OCI-LY7 (cell line): ENCODE results near the gene ZNF189. TPM values are rescaled to one million over a fixed set of nuclear protein-coding genes. Genes with fewer than 3 reads are reported as not detected.

Source experiments
- BruUV-seq: library from RNA; stranded (reverse); fragments of 400-500 nt; replicated peaks from 2 replicates; lab custom pipeline; 2021; lab: Mats Ljungman, UMichigan
- CTCF ChIA-PET: fragments of 300-600 bp; sonication (Branson Sonifier 250); formaldehyde crosslinking; loops from one replicate; lab custom pipeline; 2022; ENCODE audit warnings: antibody characterized with exemption; ENCODE audit not compliant: unreplicated experiment; lab: Charles Lee
- POLR2A ChIA-PET: fragments of 300-600 bp; sonication (Branson Sonifier 250); formaldehyde crosslinking; loops from one replicate; lab custom pipeline; 2022; ENCODE audit warnings: antibody characterized with exemption; lab: Charles Lee
- DNase-seq: peaks from one replicate; pipeline ENCODE4 v3.0.0-alpha.2; 2015; ENCODE audit warnings: low spot score
- H2AFZ ChIP-seq: fragments of 200-600 bp; sonication (generic), shearing (Covaris generic); 2 replicates; pipeline ENCODE4 v1.6.1; 2014; ENCODE audit warnings: mild to moderate bottlenecking, antibody characterized with exemption, low read length, moderate library complexity
- H3K27ac ChIP-seq: fragments of 200-600 bp; sonication (generic); 2 replicates; pipeline ENCODE4 v1.5.1; 2014; ENCODE audit warnings: mixed run types, low read depth, mild to moderate bottlenecking, moderate library complexity, low read length, inconsistent platforms; ENCODE audit not compliant: poor library complexity, severe bottlenecking
- H3K36me3 ChIP-seq: fragments of 200-600 bp; sonication (generic); 2 replicates; pipeline ENCODE4 v1.6.1; 2014; ENCODE audit warnings: mild to moderate bottlenecking, antibody characterized with exemption, low read length, moderate library complexity, mixed read lengths; ENCODE audit not compliant: insufficient read depth
- H3K4me1 ChIP-seq: fragments of 200-600 bp; sonication (generic); 2 replicates; pipeline ENCODE4 v1.5.1; 2014; ENCODE audit warnings: mild to moderate bottlenecking, low read length; ENCODE audit not compliant: insufficient read depth, poor library complexity, severe bottlenecking
- H3K4me2 ChIP-seq: fragments of 200-600 bp; sonication (generic); 2 replicates; pipeline ENCODE4 v1.6.1; 2014; ENCODE audit warnings: mild to moderate bottlenecking, low read length
- H3K4me3 ChIP-seq: fragments of 200-600 bp; sonication (generic); 2 replicates; pipeline ENCODE4 v1.5.1; 2014; ENCODE audit warnings: mild to moderate bottlenecking, low read depth, low read length; ENCODE audit not compliant: poor library complexity, severe bottlenecking
- H3K79me2 ChIP-seq: fragments of 200-600 bp; sonication (generic); 2 replicates; pipeline ENCODE4 v1.6.1; 2016; ENCODE audit warnings: low read depth, mild to moderate bottlenecking, low read length, moderate library complexity, mixed read lengths; ENCODE audit not compliant: insufficient read depth
- H3K9me2 ChIP-seq: fragments of 200-600 bp; sonication (generic); 2 replicates; pipeline ENCODE4 v1.6.1; 2016; ENCODE audit warnings: mild to moderate bottlenecking, low read length, mixed read lengths; ENCODE audit not compliant: insufficient read depth
- H3K9me3 ChIP-seq: fragments of 200-600 bp; sonication (generic); 2 replicates; pipeline ENCODE4 v1.6.1; 2014; ENCODE audit warnings: mild to moderate bottlenecking, mixed run types, low read length, mixed read lengths
- H4K20me1 ChIP-seq: fragments of 200-600 bp; sonication (generic); 2 replicates; pipeline ENCODE4 v1.6.1; 2014; ENCODE audit warnings: mild to moderate bottlenecking, antibody characterized with exemption, low read length, moderate library complexity, mixed read lengths; ENCODE audit not compliant: insufficient read depth
- EZH2phosphoT487 ChIP-seq: fragments of 200-600 bp; sonication (generic); IDR thresholded peaks from 2 replicates; pipeline ENCODE4 v1.6.1; 2018; ENCODE audit warnings: low read depth, borderline replicate concordance, mild to moderate bottlenecking, mixed run types, antibody characterized with exemption, low read length, moderate library complexity, mixed read lengths
- intact Hi-C: fragments of 100-400 bp; cut with micrococcal nuclease; formaldehyde crosslinking; loops from one replicate; pipeline ENCODE4 v1.10.0; 2022; ENCODE audit not compliant: unreplicated experiment
- total RNA-seq, 2 experiments: library from RNA; depleted of rRNA in 1 of 2; stranded (reverse); fragments of >200 nt in 1 of 2; shearing (Covaris generic) in 1 of 2; gene quantifications; 2 replicates each; pipeline ENCODE4 v1.2.3, GENCODE V29; 2014 to 2022
- TF ChIP-seq, protein P1 (sequence below): fragments of 200-600 bp; sonication (generic); conservative IDR thresholded peaks from 2 replicates; pipeline ENCODE4 v1.5.1; 2014; ENCODE audit warnings: mild to moderate bottlenecking, antibody characterized with exemption, low read length, moderate library complexity, mixed read lengths

Gene ZNF189
- total RNA-seq, 2 experiments from 2014 or later = 11.0 to 17.3 TPM

DNA sequence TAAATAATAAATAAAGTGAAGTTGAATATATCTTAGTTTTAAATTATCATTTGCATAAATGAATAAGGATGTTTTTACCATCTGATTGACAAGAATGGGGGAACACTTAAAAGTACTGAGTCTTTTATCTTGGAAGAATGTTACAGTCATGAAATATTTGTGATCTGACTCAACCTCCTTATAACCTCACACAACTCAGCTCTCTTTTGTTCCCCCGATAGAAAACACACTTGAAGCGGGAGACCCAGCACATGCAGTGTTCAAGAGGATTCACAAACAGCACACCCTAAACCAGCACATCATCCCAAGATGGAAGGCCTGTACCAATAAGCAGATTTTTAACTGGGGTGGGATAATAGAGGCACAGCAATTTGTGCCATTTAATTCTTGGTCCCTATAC, 29.4 kb upstream of the ZNF189 start:
- Histone ChIP-seq H3K9me2 (no peaks in the 10 kb centered on the region), H2AFZ (no peak overlapping the region), H3K4me1 (no peaks in the 10 kb centered on the region), H4K20me1 (no peaks in the 10 kb centered on the region), H3K4me2 (no peak overlapping the region), H3K27ac (no peak overlapping the region), H3K79me2 (no peaks in the 10 kb centered on the region), H3K4me3 (no peak overlapping the region), H3K9me3 (no peaks in the 10 kb centered on the region), H3K36me3 (no peaks in the 10 kb centered on the region)
- POLR2A ChIA-PET = interaction anchor here (0.6 to 1.2 kb wide), 2 partner anchors 11 to 119 kb away, joined by 3 read pairs; no protein-coding TSS in a partner anchor
- DNase-seq = no peak
- CTCF ChIA-PET = no interaction called here
- intact Hi-C loops = no loop called here
- TF ChIP-seq EZH2phosphoT487 = no peak
- TF ChIP-seq, protein P1, sequence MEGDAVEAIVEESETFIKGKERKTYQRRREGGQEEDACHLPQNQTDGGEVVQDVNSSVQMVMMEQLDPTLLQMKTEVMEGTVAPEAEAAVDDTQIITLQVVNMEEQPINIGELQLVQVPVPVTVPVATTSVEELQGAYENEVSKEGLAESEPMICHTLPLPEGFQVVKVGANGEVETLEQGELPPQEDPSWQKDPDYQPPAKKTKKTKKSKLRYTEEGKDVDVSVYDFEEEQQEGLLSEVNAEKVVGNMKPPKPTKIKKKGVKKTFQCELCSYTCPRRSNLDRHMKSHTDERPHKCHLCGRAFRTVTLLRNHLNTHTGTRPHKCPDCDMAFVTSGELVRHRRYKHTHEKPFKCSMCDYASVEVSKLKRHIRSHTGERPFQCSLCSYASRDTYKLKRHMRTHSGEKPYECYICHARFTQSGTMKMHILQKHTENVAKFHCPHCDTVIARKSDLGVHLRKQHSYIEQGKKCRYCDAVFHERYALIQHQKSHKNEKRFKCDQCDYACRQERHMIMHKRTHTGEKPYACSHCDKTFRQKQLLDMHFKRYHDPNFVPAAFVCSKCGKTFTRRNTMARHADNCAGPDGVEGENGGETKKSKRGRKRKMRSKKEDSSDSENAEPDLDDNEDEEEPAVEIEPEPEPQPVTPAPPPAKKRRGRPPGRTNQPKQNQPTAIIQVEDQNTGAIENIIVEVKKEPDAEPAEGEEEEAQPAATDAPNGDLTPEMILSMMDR = no peak
- no TSS peak for BruUV-seq

DNA sequence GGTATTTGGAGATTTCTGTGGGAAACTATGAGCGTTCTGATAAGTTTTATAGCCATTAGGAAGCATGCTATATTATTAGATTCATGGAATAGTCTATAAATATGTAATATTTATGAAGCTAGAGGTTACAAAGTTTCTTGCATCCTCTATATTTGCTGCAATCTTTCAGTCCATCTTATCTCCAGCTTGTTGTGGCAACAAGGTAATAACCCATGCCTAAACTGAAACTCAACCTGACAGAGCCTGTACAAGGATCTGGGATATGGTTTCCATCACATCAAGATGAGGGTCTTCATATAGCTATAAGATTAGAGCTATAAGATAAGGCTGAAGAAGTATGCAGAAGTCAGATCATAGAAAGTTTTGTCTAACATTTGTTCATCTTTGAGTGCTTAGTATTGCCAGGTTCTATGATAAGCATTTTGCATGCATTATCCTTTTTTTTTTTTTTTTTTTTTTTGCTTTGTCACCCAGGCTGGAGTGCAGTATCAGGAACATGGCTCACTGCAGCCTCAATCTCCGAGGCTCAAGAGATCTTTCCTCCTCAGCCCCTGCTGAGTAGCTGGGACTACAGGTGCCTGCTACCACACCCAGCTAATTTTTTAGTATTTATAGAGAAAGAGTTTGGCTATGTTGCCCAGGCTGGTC, 28.6 kb upstream of the ZNF189 start:
- no peaks in the 10 kb centered on the region for H3K9me3 ChIP-seq
- no peaks in the 10 kb centered on the region for H3K4me1 ChIP-seq
- H3K4me3 ChIP-seq = no peak overlapping the region
- POLR2A ChIA-PET = interaction anchor here (0.7 kb wide), 2 partner anchors 19 to 668 kb away, joined by 3 read pairs; no protein-coding TSS in a partner anchor
- BruUV-seq = no TSS peak
- H2AFZ ChIP-seq = no peak overlapping the region
- TF ChIP-seq, protein P1 = no peak
- no peak for TF ChIP-seq EZH2phosphoT487
- no peaks in the 10 kb centered on the region for H4K20me1 ChIP-seq
- no peaks in the 10 kb centered on the region for H3K36me3 ChIP-seq
- CTCF ChIA-PET = no interaction called here
- H3K4me2 ChIP-seq = no peak overlapping the region
- intact Hi-C loops = no loop called here
- no peak overlapping the region for H3K27ac ChIP-seq
- H3K79me2 ChIP-seq = no peaks in the 10 kb centered on the region
- H3K9me2 ChIP-seq = no peaks in the 10 kb centered on the region
- DNase-seq = no peak

DNA sequence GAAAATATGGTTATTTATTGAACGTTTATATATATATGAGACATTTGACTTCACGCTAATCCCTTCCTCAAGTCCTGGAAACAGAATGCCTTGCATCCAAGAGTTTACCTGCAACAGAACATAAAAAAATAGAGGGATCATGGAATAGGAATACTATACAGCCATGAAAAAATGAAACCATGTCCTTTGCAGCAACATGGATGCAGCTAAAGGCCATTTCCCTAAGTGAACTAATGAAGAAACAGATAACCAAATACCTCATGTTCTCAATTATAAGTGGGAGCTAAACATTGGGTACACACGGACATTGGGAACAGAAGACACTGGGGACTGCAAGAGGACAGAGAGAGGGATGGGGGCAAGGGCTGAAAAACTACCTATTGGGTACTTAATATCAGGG, 26.8 kb upstream of the ZNF189 start:
- intact Hi-C loops = no loop called here

More for the DNA sequence above, 26.8 kb upstream of the ZNF189 start:
- CTCF ChIA-PET = no interaction called here
- Histone ChIP-seq H3K36me3 (no peaks in the 10 kb centered on the region), H4K20me1 (no peaks in the 10 kb centered on the region), H2AFZ (no peak overlapping the region), H3K27ac (no peak overlapping the region), H3K79me2 (no peaks in the 10 kb centered on the region), H3K9me3 (no peaks in the 10 kb centered on the region), H3K4me3 (no peak overlapping the region), H3K9me2 (0 out of 2 replicates have a peak, but pooled peaks cover 2% of the 10 kb centered on the region), H3K4me1 (no peaks in the 10 kb centered on the region), H3K4me2 (no peak overlapping the region)
- TF ChIP-seq EZH2phosphoT487 = no peak
- TF ChIP-seq, protein P1 = no peak
- BruUV-seq = no TSS peak
- no peak for DNase-seq
- POLR2A ChIA-PET = interaction anchor here (0.7 to 0.9 kb wide), 2 partner anchors 12 to 64 kb away, joined by 3 to 6 read pairs; partner anchors contain the start of gene ALDOB
